Tibial nerve (tissue), 4 donors: ENCODE data around the gene C2orf92. TPM values are rescaled to one million over a fixed set of nuclear protein-coding genes. Genes with fewer than 3 reads are reported as not detected.

Source experiments
- DNase-seq, 2 donors: peaks; one replicate each; pipeline ENCODE4 v3.0.0-alpha.2; 2019; ENCODE audit warnings: low spot score in 2 of 2
- H3K27ac ChIP-seq, 4 donors: fragments of 200-600 bp; sonication (generic) in 3 of 4; one replicate each; pipeline ENCODE4 v1.5.1; 2017 to 2019; ENCODE audit warnings: mild to moderate bottlenecking in 1 of 4
- H3K27me3 ChIP-seq, 2 donors: fragments of 200-600 bp; sonication (generic) in 1 of 2; one replicate each; pipeline versions ENCODE4 v1.5.1 to v1.6.0; 2017 to 2019
- H3K36me3 ChIP-seq, 3 donors: fragments of 200-600 bp; sonication (generic); one replicate each; pipeline ENCODE4 v1.5.1; 2018 to 2019
- H3K4me1 ChIP-seq, 4 donors: fragments of 200-600 bp; sonication (generic) in 3 of 4; one replicate each; pipeline ENCODE4 v1.5.1; 2017 to 2019
- H3K4me3 ChIP-seq, 4 donors: fragments of 200-600 bp; sonication (generic) in 3 of 4; one replicate each; pipeline ENCODE4 v1.5.1; 2017 to 2019; ENCODE audit warnings: mild to moderate bottlenecking in 1 of 4, moderate library complexity in 1 of 4
- H3K9me3 ChIP-seq, 4 donors: fragments of 200-600 bp; sonication (generic) in 3 of 4; one replicate each; pipeline ENCODE4 v1.5.1; 2017 to 2019
- EP300 ChIP-seq, 2 donors: sonication (generic); formaldehyde crosslinking; IDR thresholded peaks; one replicate each; pipeline ENCODE4 v1.6.1; 2017; ENCODE audit warnings: antibody characterized with exemption in 2 of 2, mild to moderate bottlenecking in 1 of 2
- POLR2A ChIP-seq, 2 donors: fragments of 450-650 bp; IDR thresholded peaks; one replicate each; pipeline ENCODE4 v1.6.1; 2017; ENCODE audit warnings: antibody characterized with exemption in 2 of 2, mild to moderate bottlenecking in 2 of 2, moderate library complexity in 2 of 2
- WGBS, 2 donors: methylation state at CpG; one replicate each; pipeline ENCODE4 v1.1.5; 2018; 5-methylcytosine and 5-hydroxymethylcytosine counted together
- total RNA-seq, 4 donors: library from RNA; depleted of rRNA; stranded (reverse); fragments of >200 nt; gene quantifications; one replicate each; pipeline ENCODE4 v1.1.0, GENCODE V29; 2016
- TF ChIP-seq, protein P1 (sequence below), 5 experiments: fragments of 200-600 bp in 3 of 5; fragments of 450-650 bp in 2 of 5; sonication (generic) in 3 of 5; IDR thresholded peaks; one replicate each; pipeline ENCODE4 v1.5.1; 2016 to 2019; ENCODE audit warnings: antibody characterized with exemption in 5 of 5, mild to moderate bottlenecking in 3 of 5, moderate library complexity in 2 of 5

C2orf92 gene
- total RNA-seq, 4 donors from 2014 or later, result 4.5 to 65.1 (median 11.6) TPM

DNA sequence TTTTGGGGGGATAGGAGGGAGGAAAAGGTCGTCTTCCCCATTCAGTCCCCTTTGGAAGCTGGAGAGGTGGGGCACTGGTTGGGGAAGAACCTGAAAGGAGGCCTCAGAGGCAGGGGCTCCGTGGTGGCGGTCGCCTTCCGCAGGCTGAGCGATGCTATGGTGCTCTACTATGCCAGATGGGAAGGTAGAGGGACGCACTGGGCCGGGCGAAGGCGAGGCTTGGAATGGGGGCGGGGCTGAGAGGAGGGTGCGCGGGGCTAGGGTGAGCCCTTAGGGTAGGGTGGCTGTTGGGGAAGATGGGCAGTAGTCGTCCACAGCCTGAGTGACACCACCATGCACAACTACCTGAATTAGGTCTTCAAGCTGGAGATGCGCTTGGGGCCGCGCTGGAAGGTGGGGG is 55.0 kb downstream of the C2orf92 start:
- no peak overlapping the region for H3K4me3 ChIP-seq
- 67 to 80% methylated on average over 17 of the region's 17 CpGs for WGBS, 2 donors
- DNase-seq, result no peak

DNA sequence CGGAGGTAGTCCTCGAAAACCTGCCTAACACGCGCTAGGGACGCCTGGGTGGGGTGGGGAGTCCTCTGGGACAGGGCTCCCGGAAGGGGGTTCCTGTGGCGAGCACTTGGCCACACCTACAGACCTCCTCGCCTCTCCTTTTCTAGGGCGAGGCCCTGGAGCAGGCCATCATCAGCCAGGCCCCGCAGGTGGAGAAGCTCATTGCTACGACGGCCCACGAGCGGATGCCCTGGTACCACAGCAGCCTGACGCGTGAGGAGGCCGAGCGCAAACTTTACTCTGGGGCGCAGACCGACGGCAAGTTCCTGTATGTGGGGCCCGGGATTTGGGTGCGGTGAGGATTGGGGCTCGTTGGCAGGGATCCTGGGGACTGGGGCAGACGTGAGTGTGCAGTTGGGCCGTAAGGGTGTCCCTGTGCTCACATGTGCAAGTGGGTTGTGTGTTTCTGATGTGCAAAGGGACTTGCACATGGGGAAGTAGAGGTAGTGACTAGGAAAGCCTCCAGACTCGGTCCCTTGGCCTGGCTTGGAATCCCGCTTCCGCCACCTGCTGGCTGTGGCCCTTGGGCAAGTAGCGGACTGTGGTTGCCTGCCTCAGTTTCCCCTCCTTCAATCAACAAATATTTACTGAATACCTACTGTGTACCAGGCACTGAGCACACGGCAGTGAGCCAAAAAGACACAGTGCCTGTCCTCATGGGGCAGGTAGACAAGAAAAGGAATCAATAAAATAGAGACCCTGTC is 55.6 kb downstream of the C2orf92 start:
- Histone ChIP-seq H3K27ac (no peak overlapping the region), H3K4me1 (no peaks in the 10 kb centered on the region), H3K36me3 (no peaks in the 10 kb centered on the region), H3K27me3 (no peaks in the 10 kb centered on the region), H3K9me3 (peaks cover 0 to 23% (median 0%) of the 10 kb centered on the region in 4 donors), H3K4me3 (no peak overlapping the region)
- WGBS, 2 donors, result 92% methylated on average over 27 to 29 of the region's 31 CpGs
- DNase-seq, result no peak
- no peak for TF ChIP-seq POLR2A (IDR thresholded peaks at IDR 0.05)
- TF ChIP-seq, protein P1, sequence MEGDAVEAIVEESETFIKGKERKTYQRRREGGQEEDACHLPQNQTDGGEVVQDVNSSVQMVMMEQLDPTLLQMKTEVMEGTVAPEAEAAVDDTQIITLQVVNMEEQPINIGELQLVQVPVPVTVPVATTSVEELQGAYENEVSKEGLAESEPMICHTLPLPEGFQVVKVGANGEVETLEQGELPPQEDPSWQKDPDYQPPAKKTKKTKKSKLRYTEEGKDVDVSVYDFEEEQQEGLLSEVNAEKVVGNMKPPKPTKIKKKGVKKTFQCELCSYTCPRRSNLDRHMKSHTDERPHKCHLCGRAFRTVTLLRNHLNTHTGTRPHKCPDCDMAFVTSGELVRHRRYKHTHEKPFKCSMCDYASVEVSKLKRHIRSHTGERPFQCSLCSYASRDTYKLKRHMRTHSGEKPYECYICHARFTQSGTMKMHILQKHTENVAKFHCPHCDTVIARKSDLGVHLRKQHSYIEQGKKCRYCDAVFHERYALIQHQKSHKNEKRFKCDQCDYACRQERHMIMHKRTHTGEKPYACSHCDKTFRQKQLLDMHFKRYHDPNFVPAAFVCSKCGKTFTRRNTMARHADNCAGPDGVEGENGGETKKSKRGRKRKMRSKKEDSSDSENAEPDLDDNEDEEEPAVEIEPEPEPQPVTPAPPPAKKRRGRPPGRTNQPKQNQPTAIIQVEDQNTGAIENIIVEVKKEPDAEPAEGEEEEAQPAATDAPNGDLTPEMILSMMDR (IDR thresholded peaks at IDR 0.05), result no peak
- no peak for TF ChIP-seq EP300 (IDR thresholded peaks at IDR 0.05)

More for the DNA sequence above, 55.0 kb downstream of the C2orf92 start:
- Histone ChIP-seq H3K27ac (no peak overlapping the region), H3K36me3 (no peaks in the 10 kb centered on the region), H3K27me3 (no peaks in the 10 kb centered on the region), H3K4me1 (no peaks in the 10 kb centered on the region), H3K9me3 (peaks cover 0 to 17% (median 0%) of the 10 kb centered on the region in 4 donors)
- TF ChIP-seq EP300 (IDR thresholded peaks at IDR 0.05), result no peak
- TF ChIP-seq, protein P1 (IDR thresholded peaks at IDR 0.05), result no peak
- TF ChIP-seq POLR2A (IDR thresholded peaks at IDR 0.05), result no peak

DNA sequence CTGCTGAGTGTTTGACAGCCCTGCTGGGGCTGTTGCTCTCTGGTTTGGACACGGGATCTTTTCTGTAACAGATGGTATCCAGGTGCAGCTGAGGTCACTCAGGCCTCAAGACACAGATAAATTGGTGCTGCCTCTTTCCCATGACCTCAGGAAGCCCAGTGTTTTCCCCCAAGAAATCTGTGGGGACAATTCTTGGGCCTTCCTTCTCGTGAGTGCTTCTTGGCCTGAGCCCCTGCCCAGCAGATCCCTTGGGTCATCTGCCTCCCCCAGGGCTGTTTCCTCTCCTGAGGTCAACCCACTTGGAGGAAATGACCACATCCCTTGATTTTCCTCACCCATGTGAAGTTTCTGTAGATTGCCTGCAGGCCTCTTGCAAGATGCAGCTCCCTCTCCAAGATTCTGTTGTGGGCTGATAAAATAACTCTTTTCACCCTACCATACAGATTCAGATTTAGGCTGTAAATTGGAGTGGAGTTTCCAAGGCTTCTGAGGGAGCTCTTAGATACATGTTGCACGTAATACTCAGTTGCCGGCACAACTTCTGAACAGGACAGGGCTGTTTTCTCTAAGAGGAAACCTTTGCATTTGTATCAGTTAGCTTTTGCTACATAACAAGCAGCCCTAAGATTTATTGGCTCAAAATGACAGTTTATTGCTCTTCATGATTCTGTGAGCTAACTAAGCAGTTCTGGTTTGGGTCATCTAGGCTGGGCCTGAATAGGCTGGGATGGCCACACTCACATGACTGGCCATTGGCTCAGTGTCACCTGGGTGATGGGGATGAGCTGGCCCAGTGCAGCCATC is 57.0 kb downstream of the C2orf92 start:
- Histone ChIP-seq H3K4me3 (no peak overlapping the region), H3K27me3 (no peaks in the 10 kb centered on the region), H3K27ac (no peak overlapping the region), H3K4me1 (no peaks in the 10 kb centered on the region), H3K9me3 (peaks cover 0 to 31% (median 0%) of the 10 kb centered on the region in 4 donors), H3K36me3 (no peaks in the 10 kb centered on the region)
- TF ChIP-seq, protein P1 (IDR thresholded peaks at IDR 0.05), result no peak
- TF ChIP-seq POLR2A (IDR thresholded peaks at IDR 0.05) (no peak), EP300 (IDR thresholded peaks at IDR 0.05) (no peak)
- WGBS, 2 donors, result 49 to 60% methylated on average over 4 of the region's 4 CpGs
- no peak for DNase-seq

- DNase-seq, result no peak
- WGBS, 2 donors, result 90 to 92% methylated on average over 7 of the region's 7 CpGs
- no peak overlapping the region for H3K4me3 ChIP-seq
- no peaks in the 10 kb centered on the region for H3K27me3 ChIP-seq
- H3K36me3 ChIP-seq, result no peaks in the 10 kb centered on the region
- H3K27ac ChIP-seq, result no peak overlapping the region
- peaks cover 0 to 31% (median 0%) of the 10 kb centered on the region in 4 donors for H3K9me3 ChIP-seq
- no peaks in the 10 kb centered on the region for H3K4me1 ChIP-seq
- no peak for TF ChIP-seq POLR2A (IDR thresholded peaks at IDR 0.05)
- TF ChIP-seq, protein P1 (IDR thresholded peaks at IDR 0.05), result no peak
These were observed 57.8 kb downstream of the C2orf92 start for GRCh38 chr2:97727296-97727695.
